ENCODE results near the gene RTN4IP1. TPM values are rescaled to one million over a fixed set of nuclear protein-coding genes. Genes with fewer than 3 reads are reported as not detected.

Gene RTN4IP1
- total and polyA plus RNA-seq, 10 of the 15 experiments (the other 5 are each of a cell fraction or from before 2014, with no cell fraction given), result 8.2 to 17.0 (median 9.8) TPM

- POLR2A ChIA-PET, result no interaction called here
These were observed 98.8 kb downstream of the RTN4IP1 start for GRCh38 chr6:106530502-106530901.

More at GRCh38 chr6:106530502-106530901, 98.8 kb downstream of the RTN4IP1 start:
- ChIA-PET CTCF (interaction anchor here (1.6 kb wide), 1 partner anchor 14 kb away, joined by 6 read pairs; no protein-coding TSS in a partner anchor), RAD21 (ENCODE audit: unreplicated experiment) (interaction anchor here (0.8 kb wide), 1 partner anchor 11 kb away, joined by 3 read pairs; no protein-coding TSS in a partner anchor), SMC1A (ENCODE audit: uncharacterized antibody, unreplicated experiment) (interaction anchor here (0.9 to 2.0 kb wide), 3 partner anchors 8 to 36 kb away, joined by 3 to 7 read pairs (median 3); no protein-coding TSS in a partner anchor)
- BruUV-seq (replicated peaks), result no TSS peak
- no peaks in the 10 kb centered on the region for H3K9me3 ChIP-seq (replicated peaks; ENCODE audit: control insufficient read depth, insufficient read depth, low read length)
- intact Hi-C loops (cut with micrococcal nuclease; ENCODE audit: unreplicated experiment), result no loop called here
- H2AFZ ChIP-seq (ENCODE audit: control insufficient read depth, low read depth, low read length), result no peak overlapping the region
- 48% methylated on average over 1 of the region's 1 CpG for WGBS (ENCODE audit: insufficient coverage, insufficient replicate concordance, low lambda C conversion rate, missing lambda C conversion rate)
- peaks cover 28% of the 10 kb centered on the region for H3K79me2 ChIP-seq (ENCODE audit: control insufficient read depth, insufficient read depth, low read length)
- peaks cover 19% of the 10 kb centered on the region for H3K4me1 ChIP-seq (ENCODE audit: control insufficient read depth, insufficient read depth, low read length)
- H4K20me1 ChIP-seq (ENCODE audit: control insufficient read depth, insufficient read depth), result no peaks in the 10 kb centered on the region
- no peak overlapping the region for H3K9ac ChIP-seq (ENCODE audit: control insufficient read depth, insufficient read depth, low read length)
- no peak overlapping the region for H3K4me2 ChIP-seq (ENCODE audit: control insufficient read depth, insufficient read depth)
- no peaks in the 10 kb centered on the region for H3K27me3 ChIP-seq (replicated peaks in 1 of 2; ENCODE audit: control insufficient read depth in 2 of 2, insufficient read depth in 2 of 2, low read length in 1 of 2)
- peaks cover 0 to 44% of the 10 kb centered on the region in 2 experiments; a peak in 3 of 4 replicates for H3K36me3 ChIP-seq (ENCODE audit: control insufficient read depth in 2 of 2, insufficient read depth in 2 of 2, low read length in 1 of 2)
- ATAC-seq (no peak), FAIRE-seq (no peak), DNase-seq (ENCODE audit: low read depth, low spot score) (no peak)
- no peak overlapping the region for H3K27ac ChIP-seq (ENCODE audit: control insufficient read depth, insufficient read depth)
- no peak for TF ChIP-seq SP1 (IDR thresholded peaks at IDR 0.05; ENCODE audit: low read depth, low read length)
- no peak for TF ChIP-seq POLR2A (IDR thresholded peaks at IDR 0.05; ENCODE audit: low read depth, low read length)
- TF ChIP-seq RCOR1 (conservative IDR thresholded peaks at IDR 0.05; ENCODE audit: low read depth, low read length), result no peak
- no peak for TF ChIP-seq ATF2 (IDR thresholded peaks at IDR 0.05; ENCODE audit: low read length)
- TF ChIP-seq CEBPZ (IDR thresholded peaks at IDR 0.05; ENCODE audit: low read depth, low read length), result no peak
- TF ChIP-seq FOS (IDR thresholded peaks at IDR 0.05; ENCODE audit: borderline replicate concordance, extremely low read depth, insufficient read length), result no peak
- TF ChIP-seq IRF5 (IDR thresholded peaks at IDR 0.05; ENCODE audit: borderline replicate concordance), result no peak
- TF ChIP-seq HDGF (IDR thresholded peaks at IDR 0.05), result no peak
- in situ Hi-C loops (cut with MboI), result no loop called here
- no peak overlapping the region for H3K4me3 ChIP-seq

Measured in GM12878 (cell line).